GM20000 (cell line): ENCODE measurements around the gene FNDC1.

ENCODE experiments used
- DNase-seq: peaks from one replicate; pipeline ENCODE4 v3.0.0; 2012; ENCODE audit warnings: low spot score
- CTCF ChIP-seq: IDR thresholded peaks from 2 replicates; pipeline ENCODE4 v1.5.1; 2012; ENCODE audit warnings: mild to moderate bottlenecking, control low read depth; ENCODE audit errors: extremely low read depth, missing control alignments

FNDC1 gene

DNA sequence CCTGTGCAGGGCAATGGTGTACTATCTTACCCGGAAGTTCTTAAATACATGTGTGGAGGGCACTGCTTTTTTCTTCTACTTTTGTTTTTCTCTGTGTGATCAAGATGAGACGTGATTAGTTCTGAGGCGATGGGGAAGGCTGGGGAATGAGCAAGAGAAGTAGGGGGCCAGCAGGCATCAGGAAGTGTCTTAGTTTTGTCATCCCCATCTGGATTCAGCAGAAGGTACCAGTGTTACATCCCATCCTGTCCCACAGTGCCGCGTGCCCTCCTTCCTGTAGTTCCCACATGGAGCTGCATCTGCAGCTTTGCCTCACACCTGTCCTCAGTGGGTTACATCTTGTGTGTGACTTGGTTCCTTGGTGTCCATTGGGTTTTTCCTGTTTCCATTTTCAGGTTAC lies 86.9 kb downstream of the FNDC1 start:
- no peak for TF ChIP-seq CTCF
- no peak for DNase-seq

GRCh38 chr6:159257846-159258245 lies 88.6 kb downstream of the FNDC1 start:
- no peak for DNase-seq
- TF ChIP-seq CTCF, result no peak

- no peak for DNase-seq
- no peak for TF ChIP-seq CTCF
Observed at GRCh38 chr6:159259441-159260125, 90.4 kb downstream of the FNDC1 start.

DNA sequence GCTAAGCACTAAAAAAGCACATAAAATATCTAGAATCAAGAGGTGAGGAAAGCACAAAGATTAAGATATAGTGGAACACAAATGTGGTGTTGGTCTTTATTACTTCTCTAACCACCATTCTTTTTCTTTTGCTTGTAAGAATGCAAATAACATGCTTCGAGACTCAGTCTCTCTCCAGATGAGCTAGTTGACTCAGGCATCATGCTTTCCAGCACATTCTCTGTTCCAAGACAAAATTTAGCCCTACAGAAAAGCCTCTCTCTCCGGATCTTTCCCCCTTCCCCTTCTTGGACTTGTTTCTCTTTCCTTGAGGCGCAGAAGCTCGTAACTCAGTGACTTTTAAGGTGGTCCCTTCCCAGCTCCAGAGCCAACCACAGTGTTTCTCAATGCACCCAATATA lies 91.0 kb downstream of the FNDC1 start:
- DNase-seq, result no peak
- no peak for TF ChIP-seq CTCF

GRCh38 chr6:159261995-159262394 lies 92.8 kb downstream of the FNDC1 start:
- no peak for TF ChIP-seq CTCF
- DNase-seq, result no peak

DNA sequence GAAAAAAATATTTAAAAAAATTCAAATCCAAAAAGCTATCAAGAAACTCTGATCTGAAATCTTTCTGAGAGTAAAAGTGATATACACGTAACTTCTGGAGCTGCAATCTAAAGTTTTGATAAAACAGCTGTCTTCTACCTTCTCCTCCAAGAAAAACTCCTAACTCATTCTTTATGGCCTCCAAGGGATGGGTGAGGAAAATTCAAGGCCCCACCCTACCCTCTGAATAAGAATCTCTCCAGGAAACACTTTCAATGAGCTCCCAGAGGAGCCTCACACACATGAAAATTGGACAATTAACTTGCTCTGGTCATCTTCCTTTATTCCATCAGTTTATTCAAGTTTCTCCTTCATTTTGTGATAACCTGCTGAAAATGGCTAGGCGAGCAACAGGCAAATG lies 93.4 kb downstream of the FNDC1 start:
- no peak for DNase-seq
- TF ChIP-seq CTCF, result no peak

DNA sequence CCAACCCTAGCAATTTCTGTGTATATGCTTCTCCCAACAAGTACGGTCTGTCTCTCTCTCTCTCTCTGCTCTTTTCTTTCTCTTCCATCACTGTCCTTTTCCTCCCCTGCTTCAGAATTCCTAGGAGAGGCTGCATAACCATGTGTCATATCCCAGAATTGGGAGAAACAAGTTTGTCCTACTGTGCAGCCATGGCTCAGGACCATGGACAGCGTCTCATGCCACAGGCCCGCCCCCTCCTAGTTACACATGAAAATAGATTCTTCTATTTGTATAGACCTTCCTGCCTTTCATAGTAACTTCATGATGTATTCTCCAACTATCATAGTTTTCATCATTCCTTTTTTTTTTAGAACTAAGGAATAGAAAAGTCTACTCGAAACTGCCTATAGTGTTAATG lies 98.0 kb downstream of the FNDC1 start:
- TF ChIP-seq CTCF, result no peak
- no peak for DNase-seq
